Stimulated activated CD8-positive, alpha-beta memory T cell treated with anti-CD3 and anti-CD28 coated beads, Interleukin-7, amount 100 ng/mL, for 1 hour (primary cell): ENCODE measurements around the gene HOXC6.

Experiments
- DNase-seq, 2 donors: peaks; one replicate each; pipeline ENCODE4 v3.0.0-alpha.2; 2020; ENCODE audit warnings: low read depth in 2 of 2

Gene HOXC6

GRCh38 chr12:54028314-54029201 is at the start of gene HOXC6:
TSS of gene HOXC6 (plus strand) at chr12:54028440. CDS start at chr12:54028522, 82 bp downstream.
- no peak for DNase-seq

- no peak for DNase-seq
Measured at GRCh38 chr12:53978477-53979356, 49.5 kb upstream of the HOXC6 start.

GRCh38 chr12:53980104-53980801 is 48.0 kb upstream of the HOXC6 start:
- no peak for DNase-seq

GRCh38 chr12:53980802-53981496 is 47.3 kb upstream of the HOXC6 start:
- DNase-seq = no peak

GRCh38 chr12:53981634-53982565 is 46.3 kb upstream of the HOXC6 start:
- DNase-seq = no peak

- DNase-seq = no peak
Measured at GRCh38 chr12:53982648-53983567, 45.3 kb upstream of the HOXC6 start.

- DNase-seq = no peak
Measured at GRCh38 chr12:53983568-53983949, 44.7 kb upstream of the HOXC6 start.

GRCh38 chr12:53983950-53984572 is 44.2 kb upstream of the HOXC6 start:
- DNase-seq = no peak

- peak; percentile 27 to 60 for DNase-seq
Measured at GRCh38 chr12:53984901-53985691, 43.1 kb upstream of the HOXC6 start, which contains the start of gene HOXC10. TSS of gene HOXC10 (plus strand) at chr12:53985146. CDS start at chr12:53985260, 114 bp downstream.

GRCh38 chr12:53985692-53985993 is 42.6 kb upstream of the HOXC6 start:
- no peak for DNase-seq

GRCh38 chr12:53985994-53986685 is 42.1 kb upstream of the HOXC6 start:
- DNase-seq = no peak

GRCh38 chr12:53986686-53987483 is 41.4 kb upstream of the HOXC6 start:
- no peak for DNase-seq

GRCh38 chr12:53987787-53988230 is 40.4 kb upstream of the HOXC6 start:
- no peak for DNase-seq

- DNase-seq = no peak
Measured at GRCh38 chr12:53988541-53989226, 39.6 kb upstream of the HOXC6 start.

- DNase-seq = no peak
Measured at GRCh38 chr12:53989227-53990113, 38.8 kb upstream of the HOXC6 start.
